Activated CD4-positive, CD25-positive, alpha-beta regulatory T cell (primary cell): ENCODE results near the gene PRKD2.
A peak's percentile ranks its signal among the peaks of the same experiment; 100 is the strongest.

Experiments
- DNase-seq, 4 experiments: peaks; one replicate each; lab custom pipeline; 2025; lab: John Stamatoyannopoulos, UW

The PRKD2 gene

GRCh38 chr19:46741447-46741846 lies 24.5 kb upstream of the PRKD2 start:
- DNase-seq = no peak

- no peak for DNase-seq
These were observed 22.4 kb upstream of the PRKD2 start for GRCh38 chr19:46739290-46739771.

- DNase-seq = no peak
These were observed 20.9 kb upstream of the PRKD2 start for GRCh38 chr19:46737761-46738171.

GRCh38 chr19:46737298-46737654 lies 20.4 kb upstream of the PRKD2 start:
- DNase-seq = no peak

- no peak for DNase-seq
These were observed 19.8 kb upstream of the PRKD2 start for GRCh38 chr19:46736531-46737297.

- DNase-seq = no peak
These were observed 16.9 kb upstream of the PRKD2 start for GRCh38 chr19:46733690-46734292.

- DNase-seq = no peak
These were observed 16.2 kb upstream of the PRKD2 start for GRCh38 chr19:46732966-46733689.

- no peak for DNase-seq
These were observed 15.4 kb upstream of the PRKD2 start for GRCh38 chr19:46732172-46732938.

GRCh38 chr19:46731584-46731983 lies 14.7 kb upstream of the PRKD2 start:
- no peak for DNase-seq

- DNase-seq = no peak
These were observed 14.1 kb upstream of the PRKD2 start for GRCh38 chr19:46731007-46731501.

- no peak for DNase-seq
These were observed 13.7 kb upstream of the PRKD2 start for GRCh38 chr19:46730595-46730994.

GRCh38 chr19:46730187-46730586 lies 13.3 kb upstream of the PRKD2 start:
- no peak for DNase-seq

GRCh38 chr19:46729696-46730095 lies 12.8 kb upstream of the PRKD2 start:
- no peak for DNase-seq

- peak; percentile 70 to 81 (median 74) for DNase-seq
These were observed 11.9 kb upstream of the PRKD2 start for GRCh38 chr19:46728693-46729339.

GRCh38 chr19:46728208-46728607 lies 11.3 kb upstream of the PRKD2 start:
- DNase-seq = no peak

GRCh38 chr19:46727757-46728156 lies 10.8 kb upstream of the PRKD2 start:
- DNase-seq = no peak

- no peak for DNase-seq
These were observed 10.1 kb upstream of the PRKD2 start for GRCh38 chr19:46726971-46727501.

- no peak for DNase-seq
These were observed 9.6 kb upstream of the PRKD2 start for GRCh38 chr19:46726551-46726950.

GRCh38 chr19:46725859-46726393 lies 9.0 kb upstream of the PRKD2 start:
- no peak for DNase-seq

- DNase-seq = no peak
These were observed 8.3 kb upstream of the PRKD2 start for GRCh38 chr19:46725036-46725820.
